NCI-H1930 (cell line): ENCODE data around the gene PNMA8C.
A peak's percentile ranks its signal among the peaks of the same experiment; 100 is the strongest.
"Not testable (repeated sequence)": the region's sequence is repeated elsewhere in the genome, so short reads cannot be mapped to it uniquely, and the experiment has no call there.

ENCODE experiments used
- DNase-seq, 2 experiments: peaks; one replicate each; lab custom pipeline; 2025; lab: John Stamatoyannopoulos, UW

The PNMA8C gene

GRCh38 chr19:46411088-46411924 is 17.4 kb downstream of the PNMA8C start:
- DNase-seq, result no peak

DNA sequence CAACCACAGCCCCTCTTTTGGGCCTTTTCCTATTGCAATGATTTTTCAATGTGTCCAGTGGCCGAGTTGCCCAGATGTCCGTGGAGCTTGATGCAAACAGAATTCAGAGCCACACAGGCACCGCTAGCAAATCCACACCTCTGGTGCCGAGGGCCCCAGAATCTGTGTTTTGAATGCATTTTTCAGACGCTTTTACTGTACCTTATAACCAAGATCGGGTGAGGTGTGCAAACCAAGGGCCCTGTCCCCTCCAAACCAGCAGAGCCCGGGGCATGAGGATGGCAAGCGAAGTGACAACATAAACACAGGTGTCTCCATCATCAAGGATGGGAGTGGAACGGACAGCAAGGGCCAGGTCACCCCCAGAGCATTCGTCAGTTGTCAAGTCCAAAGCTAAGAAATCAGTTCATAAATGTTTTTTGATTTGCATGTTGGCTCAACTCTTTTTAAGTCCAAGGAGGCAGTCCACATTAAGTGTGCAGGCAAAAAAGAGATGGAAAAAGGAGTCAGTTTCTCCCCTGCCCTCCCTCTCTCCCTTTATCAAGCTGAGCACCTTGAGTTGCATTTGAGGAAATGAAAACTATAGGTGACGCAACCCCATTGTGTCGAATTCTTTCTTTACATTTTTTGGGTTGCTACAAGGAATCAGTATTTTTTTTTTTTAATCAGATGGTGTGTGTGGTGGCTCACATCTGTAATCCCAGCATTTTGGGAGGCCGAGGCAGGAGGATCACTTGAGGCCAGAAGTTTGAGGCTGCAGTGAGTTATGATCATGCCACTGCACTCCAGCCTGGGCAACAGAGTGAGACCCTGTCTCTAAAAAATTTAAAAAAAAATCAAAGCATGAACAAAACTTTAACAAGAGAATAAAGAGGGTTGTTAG is 18.3 kb downstream of the PNMA8C start:
- no peak for DNase-seq

DNA sequence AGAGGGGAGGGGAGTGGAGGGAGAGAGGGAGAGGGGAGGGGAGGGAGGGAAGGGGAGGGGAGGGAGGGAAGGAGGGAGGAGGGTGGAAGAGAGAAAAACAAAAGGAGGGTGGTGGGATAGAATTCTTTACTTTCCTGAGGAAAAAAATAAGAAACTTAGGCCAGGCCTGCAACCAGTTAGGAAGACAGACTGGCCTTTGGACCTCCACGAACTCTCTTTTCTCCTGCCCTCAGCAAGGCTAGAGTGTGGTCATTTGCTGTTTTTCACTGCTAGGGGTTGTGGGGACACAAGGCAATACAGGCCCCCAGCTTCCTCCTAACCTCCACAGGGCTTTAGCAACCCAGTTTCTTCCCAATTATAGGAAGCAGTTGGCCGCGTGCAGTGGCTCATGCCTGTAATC is 19.5 kb downstream of the PNMA8C start:
- DNase-seq, result no peak

GRCh38 chr19:46408664-46409039 is 20.1 kb downstream of the PNMA8C start:
- DNase-seq, result no peak

- DNase-seq, result no peak
Measured at GRCh38 chr19:46407856-46408663, 20.7 kb downstream of the PNMA8C start.

GRCh38 chr19:46406976-46407375 is 21.8 kb downstream of the PNMA8C start:
- no peak for DNase-seq

- no peak for DNase-seq
Measured at GRCh38 chr19:46404753-46405468, 23.8 kb downstream of the PNMA8C start.

GRCh38 chr19:46404055-46404752 is 24.5 kb downstream of the PNMA8C start:
- peak; percentile 79 to 85 for DNase-seq

GRCh38 chr19:46402725-46403124 is 26.0 kb downstream of the PNMA8C start:
- no peak for DNase-seq

DNA sequence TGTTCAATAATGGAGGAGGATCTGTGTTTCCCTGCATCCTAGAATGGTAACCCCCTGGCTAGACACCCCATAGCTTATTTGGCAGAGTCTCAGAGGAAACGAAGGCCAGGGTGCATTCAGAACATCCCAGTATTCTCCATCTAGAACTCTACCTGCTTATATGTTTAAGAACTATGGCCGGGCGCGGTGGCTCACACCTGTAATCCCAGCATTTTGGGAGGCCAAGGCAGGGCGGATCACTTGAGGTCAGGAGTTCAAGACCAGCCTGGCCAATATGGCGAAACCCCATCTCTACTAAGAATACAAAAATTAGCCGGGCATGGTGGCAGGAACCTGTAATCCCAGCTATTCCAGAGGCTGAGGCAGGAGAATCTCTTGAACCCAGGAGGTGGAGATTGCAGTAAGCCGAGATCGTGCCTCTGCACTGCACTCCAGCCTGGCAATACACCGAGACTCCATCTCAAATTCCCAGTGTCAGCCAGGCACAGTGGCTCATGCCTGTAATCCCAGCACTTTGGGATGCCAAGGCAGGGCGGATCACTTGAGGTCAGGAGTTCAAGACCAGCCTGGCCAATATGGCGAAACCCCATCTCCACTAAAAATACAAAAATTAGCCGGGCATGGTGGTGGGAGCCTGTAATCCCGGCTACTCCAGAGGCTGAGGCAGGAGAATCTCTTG is 30.8 kb downstream of the PNMA8C start:
- DNase-seq, result not testable (repeated sequence)

- DNase-seq, result no peak
Measured at GRCh38 chr19:46394402-46394797, 34.3 kb downstream of the PNMA8C start.

DNA sequence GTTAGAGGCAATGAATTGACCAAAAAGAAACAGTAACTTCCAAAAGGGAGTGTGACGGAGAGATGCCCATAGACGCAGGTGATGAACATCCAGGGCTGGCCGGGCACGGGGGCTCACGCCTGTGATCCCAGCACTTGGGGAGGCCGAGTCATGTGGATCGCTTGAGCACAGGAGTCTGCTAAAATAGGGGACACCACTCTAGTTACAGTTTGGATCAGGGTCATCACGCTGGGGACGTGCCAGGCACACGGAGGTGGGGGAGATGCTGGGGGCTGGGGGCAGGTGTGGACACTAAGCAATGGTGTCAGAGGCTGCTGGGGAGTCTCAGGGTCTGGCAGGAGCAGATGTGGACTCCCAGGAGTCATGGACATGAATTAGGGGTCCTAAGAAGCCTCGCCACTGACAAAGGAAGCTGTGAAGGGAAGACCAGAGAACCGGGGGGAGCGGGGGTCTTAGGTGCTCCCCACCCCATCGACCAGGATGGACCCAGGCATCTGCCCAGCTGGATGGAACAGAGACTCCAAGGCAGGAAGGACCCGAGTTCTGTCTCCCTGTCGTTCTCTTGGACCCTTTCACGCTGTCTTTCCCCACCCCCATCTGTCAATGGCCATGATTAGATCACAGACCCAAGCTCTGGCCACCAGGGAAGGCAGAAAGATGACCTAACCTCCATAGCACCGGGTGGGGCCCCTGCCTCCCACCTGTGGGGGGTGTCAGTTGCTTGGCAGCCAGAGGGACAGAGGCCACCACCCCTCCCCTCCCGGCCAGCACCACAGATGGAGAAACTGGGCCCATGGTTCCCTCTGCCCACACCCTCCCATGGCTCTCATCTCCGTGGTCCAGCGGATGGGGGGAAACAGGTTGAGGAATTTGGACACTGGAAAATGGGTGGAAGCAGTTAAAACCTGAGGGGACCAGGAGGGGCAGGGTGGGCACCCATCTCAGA is 35.0 kb downstream of the PNMA8C start:
- no peak for DNase-seq

DNA sequence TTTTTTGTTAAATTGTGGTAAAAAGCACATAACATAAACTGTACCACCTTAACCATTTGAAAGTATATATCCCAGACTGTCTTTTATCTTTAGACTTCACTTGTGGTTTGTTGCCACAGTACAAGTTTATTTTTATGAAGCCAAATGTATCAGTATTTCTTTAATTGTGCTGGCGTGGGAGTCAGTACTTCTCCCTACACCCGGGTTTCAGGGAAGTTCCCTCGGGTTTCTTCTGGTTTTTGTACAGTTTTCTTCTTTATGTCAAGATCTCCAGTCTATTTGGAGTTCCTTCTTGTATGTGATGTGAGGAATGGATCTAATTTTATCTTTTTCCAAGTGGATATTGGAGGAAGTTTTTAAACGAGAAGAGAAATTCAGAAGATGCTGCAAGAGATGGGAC is 35.9 kb downstream of the PNMA8C start:
- DNase-seq, result no peak

GRCh38 chr19:46392252-46392801 is 36.4 kb downstream of the PNMA8C start:
- DNase-seq, result no peak

DNA sequence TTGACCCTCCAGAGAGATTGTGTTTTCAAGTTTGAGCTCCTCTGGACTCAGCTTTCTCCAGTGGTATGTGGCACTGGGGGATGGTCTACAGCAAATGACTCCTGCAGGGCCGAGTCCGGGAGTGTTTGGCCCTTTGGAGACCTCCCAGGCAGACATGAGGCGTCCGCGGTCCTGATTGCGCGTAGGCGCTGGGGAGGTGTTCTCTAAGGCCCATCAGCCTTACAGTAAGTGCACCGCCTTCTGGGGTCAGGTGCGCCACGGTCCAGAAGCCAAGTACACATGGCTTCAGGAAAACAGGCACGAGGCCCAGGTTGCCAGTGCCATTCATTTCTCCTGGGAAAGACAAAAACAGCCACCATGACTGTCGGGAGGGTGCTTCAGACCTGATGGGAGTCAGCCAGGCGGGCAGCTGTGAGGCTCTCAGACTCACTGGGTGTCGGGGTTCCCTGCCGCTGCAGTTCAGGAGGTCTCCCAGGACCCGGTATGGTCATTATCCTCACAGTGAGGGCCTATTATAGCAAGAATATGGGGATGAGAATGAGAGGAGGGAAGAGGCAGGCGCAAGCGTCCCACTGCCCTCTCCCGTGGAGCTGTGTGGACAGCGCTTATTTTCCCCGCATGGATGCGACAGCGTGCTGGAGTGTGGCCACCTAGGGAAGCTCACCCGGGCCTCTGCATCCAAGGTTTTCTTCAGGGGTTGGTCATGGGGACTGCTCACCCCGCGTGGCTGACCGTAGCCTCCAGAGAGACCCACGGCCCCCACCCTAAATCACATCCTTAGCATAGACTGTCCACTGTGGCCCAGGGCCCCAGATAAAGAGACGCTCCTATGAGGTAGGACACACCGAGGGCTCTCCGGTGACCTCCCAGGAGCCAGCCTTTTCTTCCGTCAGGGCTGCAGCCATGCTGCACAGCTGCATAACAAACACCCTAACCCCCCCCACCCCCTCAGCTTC is 37.2 kb downstream of the PNMA8C start:
- DNase-seq, result no peak

GRCh38 chr19:46390866-46391265 is 37.9 kb downstream of the PNMA8C start:
- no peak for DNase-seq

DNA sequence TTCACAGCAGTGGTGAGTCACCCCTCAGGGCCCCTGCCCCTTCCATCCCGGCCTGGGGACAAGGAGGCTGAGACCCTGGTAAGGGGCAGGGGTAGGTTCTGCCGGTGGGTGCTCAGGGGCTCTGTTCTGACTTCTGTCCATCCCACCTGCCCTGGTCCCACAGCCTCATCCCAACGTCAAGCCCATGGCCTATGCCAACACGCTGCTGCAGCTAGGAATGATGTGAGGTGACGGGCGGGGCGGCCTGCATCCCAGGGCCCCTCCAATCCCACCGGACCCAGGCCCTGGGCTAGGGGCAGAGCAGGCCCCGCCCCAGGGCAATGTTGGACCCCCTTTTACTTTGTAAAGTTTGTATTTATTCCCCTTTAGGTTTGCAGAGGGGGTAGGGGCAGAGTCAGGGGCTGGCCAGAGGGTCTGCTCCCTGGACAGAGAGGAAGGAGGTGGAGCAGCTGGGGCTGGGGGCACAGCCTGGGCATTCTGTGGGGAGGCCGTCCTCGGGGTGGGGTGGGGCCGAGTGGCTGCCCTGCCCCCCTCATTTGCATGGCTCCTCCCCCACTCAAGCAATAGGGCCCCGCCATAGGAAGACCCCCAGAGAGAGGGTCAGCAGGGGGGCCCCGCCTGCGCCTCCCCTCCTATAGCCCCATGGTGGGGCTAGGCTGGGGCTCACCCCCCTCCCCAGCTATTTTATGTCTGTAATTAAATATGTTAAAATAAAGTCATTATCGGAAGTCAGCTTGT is 38.4 kb downstream of the PNMA8C start:
- DNase-seq, result no peak
